HG03571 (cell line): ENCODE data around the gene GPC5.

ENCODE experiments used
- ATAC-seq: cut with Tn5 transposase; IDR thresholded peaks from one replicate; pipeline ENCODE4 v1.9.1; 2021; ENCODE audit not compliant: unreplicated experiment

GPC5 gene

GRCh38 chr13:91946498-91947070, 548.2 kb downstream of the GPC5 start:
- ATAC-seq: no peak

GRCh38 chr13:91948736-91949135, 550.3 kb downstream of the GPC5 start:
- ATAC-seq: no peak

GRCh38 chr13:91950803-91951202, 552.4 kb downstream of the GPC5 start:
- no peak for ATAC-seq

GRCh38 chr13:91955546-91956355, 557.3 kb downstream of the GPC5 start:
- no peak for ATAC-seq

GRCh38 chr13:91960947-91961346, 562.5 kb downstream of the GPC5 start:
- no peak for ATAC-seq

GRCh38 chr13:91962946-91963345, 564.5 kb downstream of the GPC5 start:
- ATAC-seq: no peak

- no peak for ATAC-seq
Measured at GRCh38 chr13:91965511-91965910, 567.1 kb downstream of the GPC5 start.

- no peak for ATAC-seq
Measured at GRCh38 chr13:91978571-91978970, 580.1 kb downstream of the GPC5 start.

- no peak for ATAC-seq
Measured at GRCh38 chr13:91986761-91987483, 588.5 kb downstream of the GPC5 start.

- no peak for ATAC-seq
Measured at GRCh38 chr13:91988331-91988730, 589.9 kb downstream of the GPC5 start.

- no peak for ATAC-seq
Measured at GRCh38 chr13:92012787-92013186, 614.4 kb downstream of the GPC5 start.

GRCh38 chr13:92017737-92018136, 619.3 kb downstream of the GPC5 start:
- no peak for ATAC-seq

- no peak for ATAC-seq
Measured at GRCh38 chr13:92028695-92029094, 630.3 kb downstream of the GPC5 start.

- ATAC-seq: no peak
Measured at GRCh38 chr13:92029641-92030040, 631.2 kb downstream of the GPC5 start.

- ATAC-seq: no peak
Measured at GRCh38 chr13:92038905-92039304, 640.5 kb downstream of the GPC5 start.

- ATAC-seq: no peak
Measured at GRCh38 chr13:92042522-92042921, 644.1 kb downstream of the GPC5 start.

GRCh38 chr13:92044351-92044750, 645.9 kb downstream of the GPC5 start:
- ATAC-seq: no peak

- ATAC-seq: no peak
Measured at GRCh38 chr13:92054389-92054788, 656.0 kb downstream of the GPC5 start.

GRCh38 chr13:92074658-92075057, 676.2 kb downstream of the GPC5 start:
- no peak for ATAC-seq

- ATAC-seq: no peak
Measured at GRCh38 chr13:92097337-92097903, 699.0 kb downstream of the GPC5 start.

- ATAC-seq: no peak
Measured at GRCh38 chr13:92101801-92102200, 703.4 kb downstream of the GPC5 start.

GRCh38 chr13:92103689-92104153, 705.3 kb downstream of the GPC5 start:
- no peak for ATAC-seq
